H1 (cell line): ENCODE measurements around the gene C2CD3. TPM values are rescaled to one million over a fixed set of nuclear protein-coding genes. Genes with fewer than 3 reads are reported as not detected.

Experiments
- PHF8 ChIP-seq: fragments of 200-600 bp; sonication (generic); conservative IDR thresholded peaks from 2 replicates; pipeline ENCODE4 v1.7.1; 2012; ENCODE audit warnings: low read depth, mild to moderate bottlenecking, inconsistent platforms, low read length, moderate library complexity
- polyA plus RNA-seq, 7 experiments: library from polyadenylated mRNA; depleted of rRNA in 3 of 7; stranded (reverse) in 5 of 7; unstranded in 2 of 7; fragments of >200 nt in 5 of 7; fragments of 200-250 nt in 2 of 7; gene quantifications; 1 replicate in 5 of 7; 2 replicates in 1 of 7; 4 replicates in 1 of 7; pipeline versions ENCODE4 v1.2.1 to v1.2.3, GENCODE V29; 2011 to 2013; ENCODE audit warnings: missing spikeins in 2 of 7, mixed read lengths in 2 of 7
- total RNA-seq: library from RNA; stranded (reverse); fragmentation: NEBNext Ultra II Directional; extraction: Animal tissue kit (Norgen Biotek cat#: 25700); gene quantifications from 2 replicates; pipeline ENCODE4 v1.2.1, GENCODE V29; 2021

Gene C2CD3
- total and polyA plus RNA-seq, 2 of the 8 experiments (the other 6 are each of a cell fraction or from before 2014, with no cell fraction given) = 11.0 to 29.1 TPM

DNA sequence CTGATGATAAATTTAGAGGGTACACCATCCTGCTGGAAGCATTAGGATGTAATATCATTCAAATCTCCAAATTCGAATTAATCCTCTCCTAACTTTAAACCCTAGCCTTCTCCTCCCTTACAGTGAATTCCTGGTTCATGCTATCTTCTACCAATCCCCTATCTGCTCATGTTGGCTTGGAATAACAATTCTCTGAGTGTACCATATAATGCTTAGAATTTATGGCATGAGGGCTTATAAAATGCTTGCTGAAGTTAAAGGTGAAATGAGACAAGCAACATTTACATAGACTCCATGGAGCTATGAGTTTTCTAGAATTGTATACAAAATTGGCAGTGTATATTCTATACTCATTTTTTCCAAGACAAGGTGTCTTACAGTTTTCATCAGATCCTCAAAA is 79.3 kb downstream of the C2CD3 start (continued):
- TF ChIP-seq PHF8 = no peak
